Stimulated activated CD8-positive, alpha-beta memory T cell treated with anti-CD3 and anti-CD28 coated beads, Interleukin-7, amount 100 ng/mL, for 24 hours (primary cell): ENCODE measurements around the gene LRSAM1.
"Not testable (repeated sequence)": the region's sequence is repeated elsewhere in the genome, so short reads cannot be mapped to it uniquely, and the experiment has no call there.

ENCODE experiments used
- DNase-seq: peaks from one replicate; pipeline ENCODE4 v3.0.0-alpha.2; 2020; ENCODE audit warnings: low read depth

LRSAM1 gene

DNA sequence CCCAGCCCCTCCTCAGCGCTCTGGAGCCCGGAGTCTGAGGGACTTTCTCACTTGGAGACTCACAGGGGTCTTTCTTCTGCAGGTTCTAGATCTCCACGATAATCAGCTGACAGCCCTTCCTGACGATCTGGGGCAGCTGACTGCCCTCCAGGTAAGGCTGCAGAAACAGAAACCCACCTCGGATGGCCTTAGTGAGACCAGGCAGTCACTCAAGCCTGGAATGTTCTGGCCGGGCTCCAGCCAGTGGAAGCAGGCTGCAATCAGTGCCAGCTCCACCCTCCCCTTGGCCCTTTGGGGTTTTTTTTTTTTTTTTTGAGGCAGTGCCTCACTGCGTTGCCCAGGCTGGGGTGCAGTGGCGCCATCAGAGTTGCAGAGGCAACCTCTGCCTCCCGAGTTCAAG is 7.6 kb downstream of the LRSAM1 start:
- DNase-seq = no peak

DNA sequence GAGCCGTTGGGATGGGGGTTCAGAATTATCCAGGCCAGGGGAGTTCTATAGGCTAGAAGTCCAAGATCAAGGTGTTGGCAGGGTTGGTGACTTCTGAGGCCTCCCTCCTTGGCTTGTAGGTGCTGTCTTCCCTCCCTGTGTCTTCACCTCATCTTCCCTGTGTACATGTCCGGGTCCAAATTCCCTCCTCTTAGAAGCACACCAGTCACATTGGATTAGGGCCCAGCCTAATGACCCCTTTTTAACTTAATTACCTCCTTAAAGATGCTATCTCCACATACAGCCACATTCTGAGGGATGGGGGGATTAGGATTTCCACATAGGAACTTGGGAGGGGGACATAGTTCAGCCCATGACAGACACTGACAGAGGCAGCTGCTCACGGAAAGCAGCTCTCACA is 12.1 kb downstream of the LRSAM1 start:
- no peak for DNase-seq

DNA sequence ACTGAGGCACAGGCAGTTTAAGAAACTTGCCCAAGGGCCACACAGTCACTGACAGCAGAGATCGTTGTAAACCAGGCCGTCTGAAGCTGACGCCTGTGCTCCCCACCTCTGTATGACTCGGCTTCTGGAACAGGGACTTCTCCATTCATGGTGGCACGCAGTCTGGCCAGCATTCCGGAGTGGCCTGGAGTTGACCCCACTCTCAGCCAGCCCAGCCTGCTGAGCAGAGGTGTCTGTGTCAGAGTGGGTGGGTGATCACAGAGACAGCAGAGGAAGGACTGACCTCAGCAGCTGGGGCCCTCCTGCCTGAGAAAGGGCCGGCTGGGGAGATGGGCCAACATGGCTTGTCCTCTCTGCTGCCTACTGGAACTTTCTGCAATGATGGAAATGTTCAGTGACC is 12.6 kb downstream of the LRSAM1 start:
- no peak for DNase-seq

DNA sequence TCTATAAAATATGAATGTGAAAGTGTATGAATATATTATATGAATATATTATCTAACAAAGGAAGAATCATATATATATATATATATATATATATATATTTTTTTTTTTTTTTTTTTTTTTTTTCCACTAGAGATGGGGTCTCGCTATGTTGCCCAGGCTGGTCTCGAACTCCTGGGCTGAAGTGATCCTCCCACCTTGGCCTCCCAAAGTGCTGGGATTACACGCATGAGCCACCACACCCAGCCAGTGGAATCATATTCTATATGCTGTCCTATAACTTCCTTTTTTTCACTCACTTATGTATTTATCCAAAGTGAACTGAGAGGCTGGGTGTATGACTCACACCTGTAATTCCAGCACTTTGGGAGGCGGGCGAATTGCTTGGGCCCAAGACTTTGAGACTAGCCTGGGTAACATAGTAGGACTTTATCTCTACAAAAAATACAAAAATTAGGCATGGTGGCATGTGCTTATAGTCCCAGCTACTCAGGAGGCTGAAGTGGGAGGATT is 15.2 kb downstream of the LRSAM1 start:
- DNase-seq = not testable (repeated sequence)

DNA sequence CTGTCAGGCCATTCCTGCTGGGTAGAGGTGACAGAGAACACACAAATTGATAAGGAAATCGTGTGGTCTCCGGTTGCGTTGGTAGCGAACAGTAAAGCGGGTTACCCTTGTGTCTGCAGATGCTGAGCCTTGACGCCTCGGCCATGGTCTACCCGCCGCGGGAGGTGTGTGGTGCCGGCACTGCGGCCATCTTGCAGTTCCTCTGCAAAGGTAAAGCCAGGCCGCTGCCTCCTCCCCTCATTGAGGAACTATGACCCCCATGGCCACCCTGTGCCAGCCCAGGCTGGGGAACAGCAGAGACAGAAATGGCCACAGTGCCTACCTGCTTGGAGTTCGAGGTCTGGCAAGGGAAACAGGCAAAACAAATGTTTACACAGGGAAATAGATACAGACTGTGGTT is 16.3 kb downstream of the LRSAM1 start:
- no peak for DNase-seq

DNA sequence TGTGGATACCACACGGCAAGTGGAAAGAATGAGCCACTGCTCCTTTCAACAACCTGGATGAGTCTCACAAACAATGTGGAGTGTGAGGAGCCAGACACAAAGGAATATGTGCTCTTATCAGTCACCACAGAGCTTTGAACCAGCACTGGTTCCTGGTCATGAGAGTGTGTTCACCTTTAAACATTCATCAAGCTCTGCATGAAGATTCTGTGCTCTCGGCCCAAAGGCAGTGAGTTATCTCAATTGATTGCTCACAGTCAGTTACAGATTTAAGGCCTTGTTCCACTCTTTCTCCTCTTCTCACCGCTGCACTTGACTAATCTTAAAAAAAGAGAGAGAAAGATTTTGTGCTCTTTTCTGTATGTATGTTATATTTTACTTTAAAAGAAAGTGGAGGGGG is 19.4 kb downstream of the LRSAM1 start:
- DNase-seq = no peak

DNA sequence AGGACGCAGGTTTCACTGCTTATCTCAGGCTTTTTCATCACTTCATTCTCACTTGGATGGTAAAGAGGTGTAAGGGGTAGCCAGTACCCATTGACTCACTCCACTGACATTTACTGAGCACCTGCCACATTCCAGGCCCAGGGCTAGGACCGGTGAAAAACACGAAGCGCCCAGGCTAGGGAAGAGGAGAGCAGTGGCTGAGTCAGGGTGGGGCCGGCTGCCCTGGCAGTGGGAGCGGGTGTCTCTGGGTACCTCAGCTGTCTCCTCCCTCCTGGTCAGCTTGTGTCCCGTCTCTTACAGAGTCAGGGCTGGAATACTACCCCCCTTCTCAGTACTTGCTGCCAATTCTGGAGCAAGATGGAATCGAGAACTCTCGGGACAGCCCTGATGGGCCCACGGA is 22.2 kb downstream of the LRSAM1 start:
- no peak for DNase-seq

DNA sequence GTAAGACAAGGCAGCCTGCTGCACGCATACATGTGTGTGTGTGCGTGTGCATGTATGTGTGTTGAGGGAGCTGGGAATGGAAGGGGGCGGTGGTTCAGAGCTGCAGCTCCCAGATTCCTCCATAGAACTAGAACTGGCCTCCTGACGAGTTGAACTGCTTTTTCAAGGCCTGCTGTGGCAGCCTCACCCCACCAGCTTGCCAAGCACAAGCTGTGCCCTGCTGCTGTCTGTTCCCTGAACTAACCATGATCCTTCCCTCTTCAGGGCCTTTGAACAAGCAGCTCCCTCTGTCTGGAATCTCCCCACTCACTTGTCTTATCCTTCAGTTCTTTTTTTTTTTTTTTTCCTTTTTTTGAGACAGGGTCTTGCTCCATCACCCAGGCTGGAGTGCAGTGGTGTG is 22.6 kb downstream of the LRSAM1 start:
- DNase-seq = no peak

DNA sequence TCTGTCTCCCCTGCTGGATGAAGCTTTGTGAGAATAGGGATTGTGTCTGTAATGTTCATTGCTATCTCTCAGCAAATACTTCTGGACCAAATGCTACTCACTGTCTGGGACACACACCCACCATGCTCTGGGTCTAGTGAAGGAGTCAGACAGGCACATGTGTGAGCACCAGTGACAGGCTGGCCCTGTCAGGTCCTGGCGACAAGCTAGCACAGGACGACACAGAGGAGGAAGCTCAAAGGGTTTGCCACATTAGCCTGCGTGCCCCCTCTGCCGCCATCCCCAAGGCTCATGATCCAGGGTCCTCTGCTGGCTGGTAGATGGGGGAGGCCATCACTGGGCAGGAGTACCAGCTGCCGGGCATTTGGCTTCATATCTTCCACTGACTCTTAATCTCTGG is 23.3 kb downstream of the LRSAM1 start:
- DNase-seq = no peak

DNA sequence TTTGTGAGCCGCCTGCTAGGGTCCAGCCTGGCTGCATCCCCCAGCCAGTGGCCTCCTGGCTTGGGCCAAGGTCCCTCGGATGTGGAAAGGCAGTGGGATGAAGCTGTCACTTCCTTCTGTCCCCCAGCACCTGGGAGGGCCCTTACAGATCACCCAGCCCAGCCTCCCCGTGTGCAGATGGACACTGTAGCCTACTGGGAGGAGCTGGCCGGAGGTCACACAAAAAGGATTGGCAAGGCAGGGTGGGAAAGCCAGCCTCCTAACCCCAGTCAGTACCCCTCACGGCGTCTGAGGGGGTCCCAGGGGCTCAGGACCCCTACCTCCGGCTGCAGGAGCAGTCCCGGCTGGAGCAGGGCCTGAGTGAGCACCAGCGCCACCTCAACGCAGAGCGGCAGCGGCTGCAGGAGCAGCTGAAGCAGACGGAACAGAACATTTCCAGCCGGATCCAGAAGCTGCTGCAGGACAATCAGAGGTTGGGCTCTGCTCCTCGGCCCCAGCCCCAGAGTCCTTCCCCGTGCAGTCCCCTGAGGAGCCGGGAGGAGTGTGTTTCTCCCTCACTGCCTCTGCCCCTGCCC is 28.3 kb downstream of the LRSAM1 start:
- DNase-seq = no peak

DNA sequence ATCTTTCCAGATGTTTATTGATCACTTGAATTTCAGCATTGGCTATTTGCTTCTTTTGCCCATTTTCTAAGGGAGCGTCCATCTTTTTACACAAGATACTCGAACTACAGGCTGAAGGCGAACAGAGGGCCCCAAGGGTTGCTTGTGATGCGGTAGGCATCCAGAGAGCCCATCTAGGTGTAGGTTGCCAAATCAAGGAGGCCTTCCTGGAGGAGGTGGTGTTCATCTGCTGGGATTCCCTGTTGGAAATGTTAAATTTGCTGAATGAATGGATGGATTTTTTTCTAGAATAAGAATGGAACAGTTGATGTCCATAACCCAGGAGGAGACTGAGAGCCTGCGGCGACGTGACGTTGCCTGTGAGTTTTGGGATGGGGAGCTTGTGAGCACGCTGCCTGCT is 31.4 kb downstream of the LRSAM1 start:
- DNase-seq = no peak

DNA sequence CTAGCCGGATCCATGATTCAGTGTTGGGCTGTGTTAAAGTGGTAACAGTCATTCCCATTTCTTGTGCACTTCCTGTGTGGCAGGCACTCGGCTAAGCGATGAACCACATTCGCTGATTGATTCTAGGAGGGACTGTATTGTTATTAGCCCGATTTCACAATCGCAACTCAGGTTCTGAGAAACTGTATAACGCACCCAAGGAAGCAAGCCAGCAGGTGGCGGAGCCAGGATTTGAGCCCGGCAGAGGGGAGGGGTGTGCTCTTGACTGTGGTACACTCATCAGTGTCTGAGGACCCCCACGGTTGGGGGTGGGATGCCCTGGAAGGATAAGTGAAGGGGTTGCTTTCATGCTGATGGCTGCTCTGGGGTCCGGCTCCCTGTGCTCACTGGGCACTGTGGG is 34.7 kb downstream of the LRSAM1 start:
- DNase-seq = no peak

DNA sequence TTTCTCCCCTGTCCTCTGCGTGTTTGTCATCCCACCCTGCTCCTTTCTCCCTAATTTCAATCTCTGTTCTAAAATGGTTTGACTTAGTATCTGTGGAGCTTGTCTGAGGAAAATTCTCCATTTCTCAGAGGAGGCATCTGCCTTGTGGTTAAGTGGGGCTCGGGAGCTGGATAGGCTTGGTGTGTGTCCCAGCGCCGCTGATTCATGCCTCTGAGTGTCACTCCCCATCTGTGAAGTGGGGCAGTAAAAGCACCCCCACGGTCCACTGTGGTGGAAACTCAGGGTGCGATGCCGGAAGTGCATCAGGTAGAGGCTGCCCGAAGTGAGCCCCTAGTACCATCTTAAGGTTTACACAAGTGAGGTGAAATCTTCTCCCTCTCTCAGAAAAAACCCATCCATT is 37.6 kb downstream of the LRSAM1 start:
- no peak for DNase-seq

DNA sequence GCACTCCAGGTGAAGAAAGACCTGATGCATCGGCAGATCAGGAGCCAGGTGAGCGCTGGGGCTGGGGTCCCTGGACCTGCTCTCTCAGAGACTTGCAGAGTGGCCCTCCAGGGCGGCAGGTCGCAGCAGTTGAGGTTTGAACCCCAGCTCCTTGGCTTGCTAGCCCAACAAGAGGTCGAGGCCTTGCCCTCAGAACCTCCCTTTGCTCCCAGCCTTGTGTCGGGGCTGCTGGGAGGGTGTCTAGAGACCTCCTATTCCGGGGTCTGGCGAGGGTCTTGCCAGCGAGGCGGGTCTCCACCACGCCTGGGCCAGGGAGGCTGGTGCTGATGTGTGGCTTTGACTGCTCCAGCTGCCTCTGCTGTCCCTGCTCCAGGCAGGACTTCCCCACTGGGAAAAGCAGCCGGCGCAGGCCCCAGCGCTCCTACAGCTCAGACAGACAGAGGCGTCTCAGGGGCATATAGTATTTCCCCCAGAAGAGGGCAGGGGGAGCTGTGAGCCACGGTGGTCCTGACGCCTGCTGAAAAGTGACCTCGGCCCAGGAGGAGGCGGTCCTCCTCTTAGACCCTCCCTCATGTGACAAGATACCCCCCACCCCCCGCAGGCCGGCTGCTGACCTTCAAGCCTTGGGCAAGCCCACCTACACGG is 38.3 kb downstream of the LRSAM1 start:
- DNase-seq = no peak

DNA sequence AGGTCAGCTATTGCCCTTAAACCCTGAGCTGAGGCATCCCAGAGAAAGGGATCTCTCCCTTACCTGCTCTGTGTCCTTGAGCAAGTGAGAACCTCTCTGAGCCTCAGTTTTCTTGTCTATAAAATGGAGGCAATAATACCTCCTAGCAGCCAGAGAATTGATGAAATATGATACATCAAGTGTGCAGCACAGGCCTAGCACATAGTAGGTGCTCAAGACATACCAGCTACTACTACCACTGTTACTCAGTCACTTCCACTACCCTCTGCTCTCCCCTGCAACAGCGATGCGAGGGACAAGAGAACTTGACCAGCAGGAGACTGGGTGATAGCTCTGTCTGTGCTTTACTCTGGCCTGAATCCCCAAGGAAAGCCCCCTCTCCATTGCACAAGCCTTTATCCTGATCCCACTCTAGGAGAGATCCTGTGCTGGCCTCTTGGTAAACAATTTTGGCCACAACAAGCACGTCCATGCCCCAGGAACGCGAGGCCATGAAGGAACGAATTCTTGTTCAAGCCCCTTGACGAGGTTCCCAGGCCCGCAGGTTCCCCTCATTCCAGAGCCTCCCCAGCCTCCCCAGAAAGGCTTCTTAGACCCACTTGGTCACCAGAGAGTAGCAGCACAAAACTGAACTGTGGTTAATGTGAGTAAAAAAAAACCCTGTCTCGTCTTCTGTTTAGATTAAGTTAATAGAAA is 39.4 kb downstream of the LRSAM1 start:
- DNase-seq = no peak

DNA sequence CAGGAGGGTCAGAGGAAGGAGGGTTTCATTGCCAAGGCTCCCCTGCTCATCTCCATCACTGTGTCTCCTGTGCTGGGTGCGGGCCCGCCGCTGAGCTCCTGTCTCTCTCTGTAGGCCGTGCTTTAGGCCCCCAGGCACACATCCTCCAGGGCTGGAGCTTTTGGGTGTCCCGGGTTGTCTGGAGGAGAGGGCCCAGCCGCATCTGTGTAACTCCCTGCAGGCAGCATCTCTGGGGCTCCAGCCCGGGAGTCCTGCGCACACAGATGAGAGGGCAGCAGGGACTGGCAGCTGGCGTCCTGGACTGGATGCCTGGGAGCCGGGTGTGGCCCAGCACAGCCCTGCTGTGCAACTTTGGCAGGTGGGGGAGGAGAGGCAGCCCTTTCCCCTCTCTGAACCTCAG is 40.2 kb downstream of the LRSAM1 start:
- DNase-seq = no peak

DNA sequence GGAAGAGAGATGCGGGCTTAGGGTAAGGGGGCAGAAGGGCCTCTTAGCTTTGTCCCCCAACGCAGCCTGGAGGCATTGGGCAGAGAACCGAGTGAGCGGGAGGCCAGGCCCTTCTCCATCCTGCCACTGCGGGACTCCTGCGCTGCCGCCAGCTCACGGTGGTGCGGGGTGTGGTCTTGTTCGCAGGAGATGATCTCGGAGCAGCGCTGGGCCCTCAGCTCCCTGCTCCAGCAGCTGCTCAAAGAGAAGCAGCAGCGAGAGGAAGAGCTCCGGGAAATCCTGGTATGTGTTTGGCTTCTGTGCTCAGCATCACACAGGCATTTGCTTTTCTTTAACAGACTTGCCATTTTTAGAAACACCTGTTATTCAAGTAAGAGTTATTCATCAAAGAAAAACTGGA is 41.3 kb downstream of the LRSAM1 start:
- no peak for DNase-seq

DNA sequence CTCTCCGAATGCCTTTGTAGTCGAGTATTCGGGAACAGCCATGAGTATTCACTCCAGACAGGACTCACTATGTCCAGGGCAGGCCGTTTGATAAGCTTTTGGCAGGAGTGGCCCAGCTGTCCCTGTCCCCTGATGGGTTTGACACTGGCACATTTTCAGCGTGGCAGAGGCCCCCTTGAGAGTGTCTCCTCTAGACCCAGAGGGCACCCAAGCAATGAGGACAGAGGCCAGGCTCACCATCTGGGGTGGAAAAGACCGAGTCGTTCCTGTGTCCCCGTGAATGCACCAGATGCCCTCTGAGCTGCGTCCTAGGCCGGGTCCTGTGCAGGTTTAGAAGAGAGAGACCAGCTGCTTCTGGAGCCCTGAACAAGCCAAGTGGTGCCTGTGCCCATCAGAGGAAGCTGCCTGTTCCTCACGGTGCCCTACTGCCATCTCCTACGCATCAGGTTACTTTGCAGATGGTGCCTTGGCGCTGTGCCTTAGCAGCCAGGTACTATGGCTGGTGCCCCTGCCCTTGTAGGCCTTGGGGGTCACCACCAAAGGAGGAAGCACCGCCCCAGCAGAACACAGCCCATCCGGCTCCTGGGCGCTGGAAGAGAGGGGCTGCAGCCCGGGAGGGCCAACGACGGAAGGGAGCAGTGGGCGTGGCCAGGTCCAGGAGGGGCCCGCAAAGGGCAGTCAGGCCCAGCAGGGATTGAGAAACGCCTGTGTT is 42.4 kb downstream of the LRSAM1 start:
- no peak for DNase-seq

DNA sequence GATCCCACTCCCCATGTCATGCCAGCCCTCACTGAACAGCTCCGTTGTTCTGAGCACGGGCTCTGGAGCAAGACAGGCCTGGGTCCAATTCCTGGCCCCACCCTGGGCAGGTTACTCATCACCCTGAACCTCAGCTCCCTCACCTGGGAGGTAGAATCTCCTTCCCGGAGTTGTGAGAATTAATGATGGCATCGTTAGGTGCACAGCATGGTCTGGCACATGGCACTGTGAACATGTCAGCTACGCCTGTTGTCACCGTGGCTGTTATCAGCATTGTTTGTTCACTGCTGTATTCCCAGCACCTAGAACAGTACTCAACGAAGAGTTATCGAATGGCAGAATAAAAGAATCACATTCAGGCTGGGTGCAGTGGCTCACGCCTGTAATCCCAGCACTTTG is 43.0 kb downstream of the LRSAM1 start:
- no peak for DNase-seq

DNA sequence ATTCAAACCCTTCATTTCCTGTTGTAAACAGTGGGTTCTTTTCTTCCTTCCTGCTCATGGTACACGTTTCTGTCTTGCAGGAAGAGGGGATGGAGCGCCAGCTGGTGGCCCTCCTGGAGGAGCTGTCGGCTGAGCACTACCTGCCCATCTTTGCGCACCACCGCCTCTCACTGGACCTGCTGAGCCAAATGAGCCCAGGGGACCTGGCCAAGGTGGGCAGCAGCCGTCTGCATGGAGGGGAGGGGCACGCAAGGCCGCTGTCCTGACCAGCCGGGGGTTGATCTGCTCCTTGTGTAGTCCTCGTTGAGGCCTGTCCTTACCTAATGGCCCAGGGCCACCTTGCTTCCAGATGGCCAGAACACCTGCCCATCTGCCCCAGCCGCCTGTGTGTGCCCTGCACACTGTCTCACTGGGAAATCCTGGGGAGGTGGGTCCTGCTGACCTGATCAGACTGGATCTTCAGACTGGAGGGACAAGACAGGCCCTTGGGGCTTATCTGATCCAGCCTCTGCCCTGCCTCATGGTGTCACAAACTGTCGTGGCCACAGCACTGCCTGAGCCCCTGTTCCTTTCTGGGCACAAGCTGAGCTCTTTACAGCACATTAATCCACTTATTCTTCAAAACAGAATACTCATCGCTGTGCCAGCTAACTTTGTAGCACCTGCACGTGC is 44.7 kb downstream of the LRSAM1 start:
- no peak for DNase-seq

DNA sequence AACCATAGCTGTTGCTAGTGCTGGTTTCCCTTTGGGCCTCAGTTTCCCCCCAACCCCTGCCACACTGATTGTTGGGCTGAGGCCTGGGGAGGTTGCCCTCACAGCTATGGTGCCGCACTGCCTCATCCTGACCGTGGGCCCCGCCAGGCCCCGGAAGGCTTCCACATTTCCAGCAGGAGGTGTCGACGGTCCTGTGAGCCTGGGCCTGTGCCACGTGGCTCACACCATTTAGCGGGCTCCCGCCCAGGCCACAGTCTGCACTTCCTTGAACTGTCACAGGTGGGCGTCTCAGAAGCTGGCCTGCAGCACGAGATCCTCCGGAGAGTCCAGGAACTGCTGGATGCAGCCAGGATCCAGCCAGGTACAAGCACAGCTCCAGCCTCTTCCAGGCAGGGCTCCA is 45.7 kb downstream of the LRSAM1 start:
- DNase-seq = no peak

DNA sequence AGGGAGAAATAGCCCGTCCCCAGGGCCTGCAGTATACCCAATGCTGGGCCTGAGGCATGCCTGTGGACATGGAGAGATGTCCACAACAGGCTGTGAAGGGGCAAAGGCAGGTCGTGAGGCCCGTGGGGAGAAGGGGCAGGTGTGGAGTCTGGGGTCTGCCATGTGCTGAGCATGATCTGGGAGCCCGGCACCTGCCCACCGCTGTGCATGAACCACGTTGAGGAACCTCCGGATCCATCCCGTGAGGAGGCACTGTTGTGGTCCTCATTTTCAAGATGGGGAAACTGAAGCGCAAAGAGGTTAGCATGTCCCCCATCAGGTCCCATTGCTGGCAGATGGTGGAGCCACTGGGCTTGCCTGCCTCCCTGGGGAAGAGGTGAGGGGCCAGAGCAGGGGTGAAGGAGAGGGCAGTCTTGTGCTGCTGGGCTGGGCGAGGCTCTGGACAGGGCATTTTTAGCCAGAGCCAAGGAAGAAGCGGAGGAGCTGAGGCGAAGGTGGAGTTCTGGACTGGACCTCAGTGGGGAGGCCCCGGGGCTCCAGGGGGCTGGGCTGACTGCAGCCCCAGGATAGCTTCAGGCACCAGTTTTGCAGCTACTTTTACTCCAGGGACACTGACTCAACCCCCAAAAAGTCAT is 46.5 kb downstream of the LRSAM1 start:
- no peak for DNase-seq
